ENCODE results near the gene HACD1.
"Not testable (repeated sequence)": the region's sequence is repeated elsewhere in the genome, so short reads cannot be mapped to it uniquely, and the experiment has no call there.

HACD1 gene

GRCh38 chr10:17640331-17640816, 23.2 kb upstream of the HACD1 start:
- no peak for DNase-seq

- DNase-seq: no peak
Observed at GRCh38 chr10:17637869-17638268, 20.7 kb upstream of the HACD1 start.

- no peak for DNase-seq
Observed at GRCh38 chr10:17633353-17633752, 16.2 kb upstream of the HACD1 start.

DNA sequence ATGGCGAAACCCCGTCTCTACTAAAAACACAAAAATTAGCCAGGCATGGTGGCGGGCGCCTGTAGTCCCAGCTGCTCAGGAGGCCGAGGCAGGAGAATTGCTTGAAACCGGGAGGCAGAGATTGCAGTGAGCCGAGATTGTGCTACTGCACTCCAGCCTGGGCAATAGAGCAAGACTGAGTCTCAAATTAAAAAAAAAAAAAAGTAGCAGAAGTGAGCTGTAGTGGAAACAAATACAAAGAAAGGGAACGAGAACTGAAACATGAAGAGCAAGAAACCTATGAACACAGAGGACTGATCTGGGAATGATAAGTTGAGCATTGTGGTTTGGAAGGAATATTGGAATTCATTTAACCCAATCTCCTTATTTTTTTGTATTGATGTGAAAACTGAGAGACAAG, 15.4 kb upstream of the HACD1 start:
- DNase-seq: peak in 1 of 3 donors; percentile 24

GRCh38 chr10:17626656-17627055, 9.5 kb upstream of the HACD1 start:
- DNase-seq: peak in 2 of 3 donors; percentile 38 to 39

- no peak for DNase-seq
Observed at GRCh38 chr10:17624996-17625395, 7.8 kb upstream of the HACD1 start.

DNA sequence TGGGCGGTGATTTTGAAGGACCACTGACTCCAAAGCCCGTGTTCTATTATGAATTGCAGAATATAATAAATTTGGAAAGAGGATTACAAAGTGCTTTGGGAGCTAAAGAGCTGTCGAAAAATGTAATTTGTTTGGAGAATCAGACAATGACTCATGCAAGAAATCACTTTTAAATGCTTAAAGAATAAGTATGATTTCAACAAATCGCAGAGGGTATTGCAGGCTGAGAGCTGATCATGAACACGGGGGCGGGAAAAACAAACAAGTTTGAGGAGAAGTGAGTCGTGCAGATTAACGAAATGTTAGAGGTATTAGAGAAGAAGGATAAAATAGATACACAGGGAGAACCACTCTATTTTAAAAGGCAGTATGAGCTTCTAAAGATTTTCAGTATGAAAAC, 4.9 kb upstream of the HACD1 start:
- no peak for DNase-seq

GRCh38 chr10:17616403-17617030, 657 bp downstream of the HACD1 start:
- DNase-seq: peak; percentile 40 to 79 (median 49)

GRCh38 chr10:17609523-17610079, 7.6 kb downstream of the HACD1 start:
- no peak for DNase-seq

DNA sequence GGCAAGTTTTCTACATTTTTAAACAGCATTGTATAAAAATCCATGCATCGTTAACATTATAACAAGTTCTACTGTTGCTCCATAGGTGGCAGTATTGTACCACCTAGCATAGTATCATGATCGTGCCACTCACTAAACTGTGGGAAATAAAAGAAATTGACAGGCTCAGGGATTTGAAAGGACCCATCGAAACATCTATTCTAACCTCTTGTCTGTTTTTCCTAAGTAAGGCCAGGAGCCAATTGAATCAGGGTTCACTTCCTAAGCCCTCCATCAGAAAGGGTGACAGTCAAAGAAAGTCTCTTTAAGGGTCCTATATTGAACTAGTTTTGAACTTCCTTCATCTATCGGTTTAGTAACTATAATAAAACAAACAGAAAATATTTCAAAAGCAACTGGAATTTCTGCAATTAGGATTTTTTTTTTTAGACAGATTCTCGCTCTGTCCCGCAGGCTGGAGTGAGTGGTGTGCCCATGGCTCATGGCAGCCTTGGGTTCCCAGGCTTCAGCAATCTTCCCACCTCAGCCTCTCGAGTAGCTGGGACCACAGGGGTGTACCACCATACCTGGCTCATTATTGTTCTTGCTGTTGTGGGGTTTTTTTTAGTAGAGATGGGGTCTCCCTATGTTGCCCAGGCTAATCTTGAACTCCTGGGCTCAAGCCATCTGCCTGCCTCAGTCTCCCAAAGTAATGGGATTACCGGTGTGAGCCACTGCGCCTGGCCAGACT, 9.4 kb downstream of the HACD1 start:
- peak; percentile 68 to 80 (median 71) for DNase-seq

DNA sequence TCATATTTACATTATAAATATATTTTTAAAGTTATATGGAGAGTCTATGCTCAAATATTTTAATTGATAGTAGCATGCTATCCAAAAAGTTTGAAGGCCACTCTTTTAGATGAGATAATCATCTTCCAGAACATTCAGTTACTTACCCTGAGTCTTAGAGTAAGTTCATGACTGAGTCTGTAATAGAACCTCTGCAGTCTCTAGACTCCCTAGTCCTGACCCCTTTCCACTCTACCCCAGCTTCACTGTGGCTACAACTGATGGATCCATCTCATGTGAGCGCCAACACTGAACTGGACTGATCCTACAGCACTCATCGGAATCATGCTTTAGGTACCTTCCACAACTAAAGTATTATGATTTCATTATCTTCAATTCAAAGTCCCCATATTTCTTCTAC, 10.1 kb downstream of the HACD1 start:
- DNase-seq: no peak

GRCh38 chr10:17606547-17607040, 10.6 kb downstream of the HACD1 start:
- no peak for DNase-seq

DNA sequence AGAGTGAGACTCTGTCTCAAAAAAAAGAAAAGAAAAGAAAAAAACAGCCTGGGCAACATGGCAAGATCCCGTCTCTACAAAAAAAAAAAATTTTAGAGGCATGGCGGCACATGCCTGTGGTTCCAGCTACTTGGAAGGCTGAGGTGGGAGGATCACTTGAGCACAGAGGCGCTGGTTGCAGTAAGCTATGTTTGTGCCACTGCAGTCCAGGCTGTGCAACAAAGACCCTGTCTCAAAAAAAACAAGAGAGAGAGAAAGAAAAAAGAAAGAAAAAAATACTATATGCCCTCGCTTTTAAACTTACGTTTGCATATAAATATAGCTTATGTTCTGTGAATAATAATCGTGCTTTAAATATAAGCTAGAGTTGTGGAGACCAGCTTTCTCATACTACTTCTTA, 11.2 kb downstream of the HACD1 start:
- DNase-seq: no peak

DNA sequence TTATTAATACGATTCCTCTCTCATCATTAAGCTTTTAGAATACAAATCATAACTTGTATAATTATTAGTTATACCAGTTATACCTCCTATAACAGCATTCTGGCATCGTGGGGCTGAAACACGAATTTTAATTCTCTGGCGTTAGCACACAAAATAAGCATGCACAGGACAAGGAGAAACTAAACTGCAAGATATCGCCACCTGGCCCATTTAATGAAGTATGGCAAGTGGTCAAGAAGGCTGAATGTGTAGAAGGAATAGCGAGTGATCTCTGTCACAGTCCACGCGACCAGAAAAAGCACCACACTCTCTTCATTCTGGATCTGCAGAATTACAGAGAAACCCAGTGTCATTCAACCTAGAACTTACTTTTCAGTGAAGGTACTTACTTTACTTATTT, 18.1 kb downstream of the HACD1 start:
- DNase-seq: peak; percentile 16 to 46 (median 33)

DNA sequence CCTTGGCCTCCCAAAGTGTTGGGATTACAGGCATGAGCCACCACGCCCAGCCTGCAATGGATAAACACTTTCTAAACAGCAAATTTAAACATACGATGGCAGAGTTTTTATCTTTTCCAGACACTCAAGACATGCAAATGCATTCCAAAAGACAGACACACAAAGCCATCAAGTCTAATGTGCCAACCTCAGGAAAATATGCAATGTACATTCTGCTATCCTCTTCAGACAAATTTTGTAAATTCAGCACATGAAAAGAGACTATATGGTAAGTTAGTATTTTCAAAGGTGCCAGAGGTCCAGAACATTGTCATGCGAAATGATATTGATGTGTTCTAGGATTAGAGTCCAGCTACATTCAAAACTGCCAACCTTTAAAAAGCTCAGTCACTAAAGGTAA, 19.8 kb downstream of the HACD1 start:
- DNase-seq: no peak

GRCh38 chr10:17590969-17591645, 26.1 kb downstream of the HACD1 start:
- no peak for DNase-seq

DNA sequence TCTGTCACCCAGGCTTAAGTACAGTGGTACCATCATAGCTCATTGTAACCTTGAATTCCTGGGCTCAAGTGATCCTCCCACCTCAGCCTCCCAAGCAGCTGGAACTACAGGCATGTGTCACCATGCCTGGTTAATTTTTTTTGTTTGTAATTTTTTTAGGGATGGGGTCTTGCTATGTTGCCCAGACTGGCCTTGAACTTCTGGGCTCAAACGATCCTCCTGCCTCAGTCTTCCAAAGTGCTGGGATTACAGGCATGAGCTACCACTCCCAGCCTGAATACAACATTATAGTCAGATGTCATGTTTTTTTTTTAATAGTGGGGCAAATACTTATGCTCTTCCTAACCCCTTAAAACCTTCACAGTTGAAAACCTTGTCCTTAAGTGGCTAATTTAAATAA, 27.9 kb downstream of the HACD1 start:
- DNase-seq: not testable (repeated sequence)

- DNase-seq: no peak
Observed at GRCh38 chr10:17588420-17588819, 28.8 kb downstream of the HACD1 start.

DNA sequence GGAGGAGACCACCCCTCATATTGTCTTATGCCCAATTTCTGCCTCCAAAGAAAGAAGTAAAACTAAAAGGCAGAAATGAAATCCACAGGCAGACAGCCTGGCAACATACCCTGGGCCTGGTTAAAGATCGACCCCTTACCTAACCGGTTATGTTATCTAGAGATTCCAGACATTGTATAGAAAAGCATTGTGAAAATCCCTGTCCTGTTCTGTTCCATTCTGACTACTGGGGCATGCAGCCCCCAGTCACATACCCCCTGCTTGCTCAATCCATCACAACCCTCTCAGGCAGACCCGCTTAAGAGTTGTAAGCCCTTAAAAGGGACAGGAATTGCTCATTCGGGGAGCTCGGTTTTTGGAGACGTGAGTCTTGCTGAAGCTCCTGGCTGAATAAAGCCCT, 29.9 kb downstream of the HACD1 start:
- DNase-seq: not testable (repeated sequence)

DNA sequence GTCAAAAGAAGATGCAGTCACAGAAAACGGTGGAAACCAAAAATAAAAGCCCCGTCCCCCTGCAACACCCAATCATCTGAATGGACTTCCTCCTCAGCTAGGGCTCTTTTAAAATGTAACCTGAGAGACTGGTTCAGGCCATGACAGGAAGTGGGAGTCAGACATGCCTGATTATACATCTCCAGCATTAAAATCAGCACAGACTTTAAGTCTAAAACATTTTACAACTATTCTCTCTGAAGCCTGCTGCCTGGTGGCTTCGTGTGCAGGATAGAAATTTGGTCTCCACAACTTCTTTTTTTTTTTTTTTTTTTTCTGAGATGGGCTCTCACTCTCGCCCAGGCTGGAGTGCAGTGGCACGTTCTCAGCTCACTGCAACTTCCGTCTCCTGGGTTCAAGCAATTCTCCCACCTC, 30.3 kb downstream of the HACD1 start:
- peak in 2 of 3 donors; percentile 16 to 39 for DNase-seq

DNA sequence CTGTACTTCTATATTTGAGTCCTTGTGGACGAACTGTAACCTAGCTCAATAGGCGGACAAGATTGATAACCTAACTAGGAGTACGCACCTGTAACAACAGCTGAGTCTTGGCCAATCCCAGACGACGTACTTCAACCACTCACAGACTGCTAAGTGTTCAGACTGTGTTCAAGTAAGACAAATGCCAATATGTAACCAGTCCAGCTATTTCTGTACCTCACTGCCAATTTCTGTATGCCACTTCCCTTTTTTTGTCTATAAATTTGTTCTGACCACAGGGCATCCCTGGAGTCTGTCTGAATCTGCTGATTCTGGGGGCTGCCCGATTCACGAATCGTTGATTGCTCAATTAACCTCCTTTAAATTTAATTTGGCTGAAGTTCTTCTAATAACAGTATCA, 32.2 kb downstream of the HACD1 start:
- peak in 2 of 3 donors; percentile 23 to 30 for DNase-seq

DNA sequence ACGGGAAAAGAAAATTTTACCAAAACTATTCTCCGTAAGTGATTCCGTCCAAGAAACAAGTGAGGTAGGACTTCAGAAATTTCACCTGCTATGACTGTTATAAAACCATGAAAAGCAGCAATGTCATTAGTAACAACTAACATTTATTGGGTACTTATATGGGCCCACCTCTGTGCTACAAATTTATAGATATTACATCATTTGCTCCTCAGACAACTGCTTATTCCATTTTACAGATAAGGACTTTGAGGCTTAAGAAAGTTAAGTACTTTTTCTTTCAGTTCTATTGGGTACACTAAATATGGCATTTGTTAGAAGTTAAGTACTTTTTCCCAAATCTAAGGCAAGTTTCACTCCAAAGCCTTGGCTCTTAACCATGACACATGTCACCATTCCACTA, 36.3 kb downstream of the HACD1 start:
- DNase-seq: no peak

- no peak for DNase-seq
Observed at GRCh38 chr10:17578603-17579002, 38.6 kb downstream of the HACD1 start.
